Measurements from ENCODE around the gene BMX.

DNA sequence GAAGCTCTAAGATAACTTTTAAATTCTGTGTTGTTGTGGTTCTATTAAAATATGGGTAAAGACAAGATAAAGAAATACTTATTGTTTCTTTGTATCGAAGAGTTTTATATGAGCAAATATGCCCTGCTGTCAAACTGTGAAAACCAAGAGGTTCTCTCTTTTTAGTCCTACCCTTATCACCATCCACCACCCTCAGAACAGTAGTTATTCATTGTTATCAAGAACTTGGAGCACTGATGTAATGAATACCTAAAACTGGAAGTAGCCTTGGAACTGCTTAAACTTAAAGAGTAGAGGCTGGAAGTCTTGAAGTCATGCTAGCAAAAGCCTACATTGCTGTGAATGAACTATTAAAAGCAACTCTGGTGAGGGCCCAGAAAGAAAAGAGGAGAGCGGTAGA lies 16.7 kb upstream of the BMX start:
- TF ChIP-seq, protein P1, sequence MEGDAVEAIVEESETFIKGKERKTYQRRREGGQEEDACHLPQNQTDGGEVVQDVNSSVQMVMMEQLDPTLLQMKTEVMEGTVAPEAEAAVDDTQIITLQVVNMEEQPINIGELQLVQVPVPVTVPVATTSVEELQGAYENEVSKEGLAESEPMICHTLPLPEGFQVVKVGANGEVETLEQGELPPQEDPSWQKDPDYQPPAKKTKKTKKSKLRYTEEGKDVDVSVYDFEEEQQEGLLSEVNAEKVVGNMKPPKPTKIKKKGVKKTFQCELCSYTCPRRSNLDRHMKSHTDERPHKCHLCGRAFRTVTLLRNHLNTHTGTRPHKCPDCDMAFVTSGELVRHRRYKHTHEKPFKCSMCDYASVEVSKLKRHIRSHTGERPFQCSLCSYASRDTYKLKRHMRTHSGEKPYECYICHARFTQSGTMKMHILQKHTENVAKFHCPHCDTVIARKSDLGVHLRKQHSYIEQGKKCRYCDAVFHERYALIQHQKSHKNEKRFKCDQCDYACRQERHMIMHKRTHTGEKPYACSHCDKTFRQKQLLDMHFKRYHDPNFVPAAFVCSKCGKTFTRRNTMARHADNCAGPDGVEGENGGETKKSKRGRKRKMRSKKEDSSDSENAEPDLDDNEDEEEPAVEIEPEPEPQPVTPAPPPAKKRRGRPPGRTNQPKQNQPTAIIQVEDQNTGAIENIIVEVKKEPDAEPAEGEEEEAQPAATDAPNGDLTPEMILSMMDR (IDR thresholded peaks at IDR 0.05; ENCODE audit: poor library complexity, severe bottlenecking): no peak
- TF ChIP-seq RAD21 (conservative IDR thresholded peaks at IDR 0.05): no peak
- TF ChIP-seq MXI1 (conservative IDR thresholded peaks at IDR 0.05; ENCODE audit: poor library complexity, severe bottlenecking): no peak
- no peak for TF ChIP-seq EP300 (conservative IDR thresholded peaks at IDR 0.05; ENCODE audit: poor library complexity, severe bottlenecking)
- no peak for TF ChIP-seq EZH2 (IDR thresholded peaks at IDR 0.05; ENCODE audit: borderline replicate concordance, insufficient read depth, low read length, poor library complexity, severe bottlenecking)

All from neural cell (in vitro differentiated cells).